ENCODE measurements around the gene OR10A2. TPM values are rescaled to one million over a fixed set of nuclear protein-coding genes. Genes with fewer than 3 reads are reported as not detected.

Gene OR10A2
- total and polyA plus RNA-seq, 10 of the 15 experiments (the other 5 are each of a cell fraction or from before 2014, with no cell fraction given): 0.04 to 0.06 TPM; not detected in 8

- Histone ChIP-seq H3K27ac (ENCODE audit: control insufficient read depth, insufficient read depth) (no peak overlapping the region), H3K9ac (ENCODE audit: control insufficient read depth, insufficient read depth, low read length) (no peak overlapping the region), H3K4me1 (ENCODE audit: control insufficient read depth, insufficient read depth, low read length) (no peaks in the 10 kb centered on the region), H3K9me3 (replicated peaks; ENCODE audit: control insufficient read depth, insufficient read depth, low read length) (no peaks in the 10 kb centered on the region), H3K4me3 (no peak overlapping the region), H3K36me3 (ENCODE audit: control insufficient read depth in 2 of 2, insufficient read depth in 2 of 2, low read length in 1 of 2) (no peaks in the 10 kb centered on the region), H3K4me2 (ENCODE audit: control insufficient read depth, insufficient read depth) (no peak overlapping the region), H3K79me2 (ENCODE audit: control insufficient read depth, insufficient read depth, low read length) (no peaks in the 10 kb centered on the region), H3K27me3 (replicated peaks in 1 of 2; ENCODE audit: control insufficient read depth in 2 of 2, insufficient read depth in 2 of 2, low read length in 1 of 2) (no peaks in the 10 kb centered on the region), H2AFZ (ENCODE audit: control insufficient read depth, low read depth, low read length) (no peak overlapping the region), H4K20me1 (ENCODE audit: control insufficient read depth, insufficient read depth) (no peaks in the 10 kb centered on the region)
- ChIA-PET SMC1A (ENCODE audit: uncharacterized antibody, unreplicated experiment) (interaction anchor here (0.9 kb wide), 1 partner anchor 8 kb away, joined by 4 read pairs; no protein-coding TSS in a partner anchor), POLR2A (no interaction called here), CTCF (interaction anchor here (1.5 to 2.1 kb wide), 2 partner anchors 9 to 22 kb away, joined by 5 to 6 read pairs; no protein-coding TSS in a partner anchor), RAD21 (ENCODE audit: unreplicated experiment) (no interaction called here)
- ATAC-seq (no peak), FAIRE-seq (no peak), DNase-seq (ENCODE audit: low read depth, low spot score) (no peak)
- in situ Hi-C loops (cut with MboI) (no loop called here), intact Hi-C loops (cut with micrococcal nuclease; ENCODE audit: unreplicated experiment) (no loop called here)
- TF ChIP-seq E4F1 (IDR thresholded peaks at IDR 0.05; ENCODE audit: borderline replicate concordance, partially characterized antibody) (no peak), ATF7 (IDR thresholded peaks at IDR 0.05; ENCODE audit: low read depth) (no peak), SMC3 (IDR thresholded peaks at IDR 0.05; ENCODE audit: borderline replicate concordance, low read length) (no peak), BMI1 (IDR thresholded peaks at IDR 0.05; ENCODE audit: borderline replicate concordance) (no peak)
- TF ChIP-seq, protein P1, sequence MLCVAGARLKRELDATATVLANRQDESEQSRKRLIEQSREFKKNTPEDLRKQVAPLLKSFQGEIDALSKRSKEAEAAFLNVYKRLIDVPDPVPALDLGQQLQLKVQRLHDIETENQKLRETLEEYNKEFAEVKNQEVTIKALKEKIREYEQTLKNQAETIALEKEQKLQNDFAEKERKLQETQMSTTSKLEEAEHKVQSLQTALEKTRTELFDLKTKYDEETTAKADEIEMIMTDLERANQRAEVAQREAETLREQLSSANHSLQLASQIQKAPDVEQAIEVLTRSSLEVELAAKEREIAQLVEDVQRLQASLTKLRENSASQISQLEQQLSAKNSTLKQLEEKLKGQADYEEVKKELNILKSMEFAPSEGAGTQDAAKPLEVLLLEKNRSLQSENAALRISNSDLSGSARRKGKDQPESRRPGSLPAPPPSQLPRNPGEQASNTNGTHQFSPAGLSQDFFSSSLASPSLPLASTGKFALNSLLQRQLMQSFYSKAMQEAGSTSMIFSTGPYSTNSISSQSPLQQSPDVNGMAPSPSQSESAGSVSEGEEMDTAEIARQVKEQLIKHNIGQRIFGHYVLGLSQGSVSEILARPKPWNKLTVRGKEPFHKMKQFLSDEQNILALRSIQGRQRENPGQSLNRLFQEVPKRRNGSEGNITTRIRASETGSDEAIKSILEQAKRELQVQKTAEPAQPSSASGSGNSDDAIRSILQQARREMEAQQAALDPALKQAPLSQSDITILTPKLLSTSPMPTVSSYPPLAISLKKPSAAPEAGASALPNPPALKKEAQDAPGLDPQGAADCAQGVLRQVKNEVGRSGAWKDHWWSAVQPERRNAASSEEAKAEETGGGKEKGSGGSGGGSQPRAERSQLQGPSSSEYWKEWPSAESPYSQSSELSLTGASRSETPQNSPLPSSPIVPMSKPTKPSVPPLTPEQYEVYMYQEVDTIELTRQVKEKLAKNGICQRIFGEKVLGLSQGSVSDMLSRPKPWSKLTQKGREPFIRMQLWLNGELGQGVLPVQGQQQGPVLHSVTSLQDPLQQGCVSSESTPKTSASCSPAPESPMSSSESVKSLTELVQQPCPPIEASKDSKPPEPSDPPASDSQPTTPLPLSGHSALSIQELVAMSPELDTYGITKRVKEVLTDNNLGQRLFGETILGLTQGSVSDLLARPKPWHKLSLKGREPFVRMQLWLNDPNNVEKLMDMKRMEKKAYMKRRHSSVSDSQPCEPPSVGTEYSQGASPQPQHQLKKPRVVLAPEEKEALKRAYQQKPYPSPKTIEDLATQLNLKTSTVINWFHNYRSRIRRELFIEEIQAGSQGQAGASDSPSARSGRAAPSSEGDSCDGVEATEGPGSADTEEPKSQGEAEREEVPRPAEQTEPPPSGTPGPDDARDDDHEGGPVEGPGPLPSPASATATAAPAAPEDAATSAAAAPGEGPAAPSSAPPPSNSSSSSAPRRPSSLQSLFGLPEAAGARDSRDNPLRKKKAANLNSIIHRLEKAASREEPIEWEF (IDR thresholded peaks at IDR 0.05; ENCODE audit: insufficient replicate concordance, low read depth, low read length): no peak
- BruUV-seq (replicated peaks): no TSS peak
- WGBS (ENCODE audit: insufficient coverage, insufficient replicate concordance, low lambda C conversion rate, missing lambda C conversion rate): 0% methylated on average over 1 of the region's 1 CpG
Measured at GRCh38 chr11:6834021-6834420, 28.8 kb upstream of the OR10A2 start.
